ENCODE results near the gene NUDT1.

The NUDT1 gene

DNA sequence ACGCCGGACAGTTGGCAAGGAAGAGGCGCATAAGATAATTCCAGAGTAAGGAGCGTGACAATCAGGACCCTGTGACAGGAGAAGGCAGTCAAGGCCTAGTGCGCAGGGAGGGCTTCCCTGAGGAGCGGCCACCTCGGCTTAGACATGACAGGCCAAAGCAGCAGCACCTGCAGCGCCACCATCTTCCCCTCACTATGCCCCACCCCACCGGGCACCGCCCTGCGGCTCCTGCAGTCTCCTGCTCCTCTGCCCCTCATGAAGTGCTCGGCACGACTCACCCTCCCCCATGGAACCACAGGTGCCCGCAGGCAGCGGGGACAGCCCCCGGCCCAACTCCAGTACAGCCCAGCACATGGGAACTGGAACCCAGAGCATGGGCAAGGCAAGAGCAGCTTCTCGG is 21.1 kb upstream of the NUDT1 start:
- DNase-seq (ENCODE audit: low read depth), result no peak
- no peak overlapping the region for H3K4me3 ChIP-seq (ENCODE audit: control insufficient read depth, low read depth, low read length)
- TF ChIP-seq, protein P1, sequence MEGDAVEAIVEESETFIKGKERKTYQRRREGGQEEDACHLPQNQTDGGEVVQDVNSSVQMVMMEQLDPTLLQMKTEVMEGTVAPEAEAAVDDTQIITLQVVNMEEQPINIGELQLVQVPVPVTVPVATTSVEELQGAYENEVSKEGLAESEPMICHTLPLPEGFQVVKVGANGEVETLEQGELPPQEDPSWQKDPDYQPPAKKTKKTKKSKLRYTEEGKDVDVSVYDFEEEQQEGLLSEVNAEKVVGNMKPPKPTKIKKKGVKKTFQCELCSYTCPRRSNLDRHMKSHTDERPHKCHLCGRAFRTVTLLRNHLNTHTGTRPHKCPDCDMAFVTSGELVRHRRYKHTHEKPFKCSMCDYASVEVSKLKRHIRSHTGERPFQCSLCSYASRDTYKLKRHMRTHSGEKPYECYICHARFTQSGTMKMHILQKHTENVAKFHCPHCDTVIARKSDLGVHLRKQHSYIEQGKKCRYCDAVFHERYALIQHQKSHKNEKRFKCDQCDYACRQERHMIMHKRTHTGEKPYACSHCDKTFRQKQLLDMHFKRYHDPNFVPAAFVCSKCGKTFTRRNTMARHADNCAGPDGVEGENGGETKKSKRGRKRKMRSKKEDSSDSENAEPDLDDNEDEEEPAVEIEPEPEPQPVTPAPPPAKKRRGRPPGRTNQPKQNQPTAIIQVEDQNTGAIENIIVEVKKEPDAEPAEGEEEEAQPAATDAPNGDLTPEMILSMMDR (IDR thresholded peaks at IDR 0.05; ENCODE audit: control insufficient read depth, insufficient read depth, low read depth, low read length, missing control alignments), result no peak

DNA sequence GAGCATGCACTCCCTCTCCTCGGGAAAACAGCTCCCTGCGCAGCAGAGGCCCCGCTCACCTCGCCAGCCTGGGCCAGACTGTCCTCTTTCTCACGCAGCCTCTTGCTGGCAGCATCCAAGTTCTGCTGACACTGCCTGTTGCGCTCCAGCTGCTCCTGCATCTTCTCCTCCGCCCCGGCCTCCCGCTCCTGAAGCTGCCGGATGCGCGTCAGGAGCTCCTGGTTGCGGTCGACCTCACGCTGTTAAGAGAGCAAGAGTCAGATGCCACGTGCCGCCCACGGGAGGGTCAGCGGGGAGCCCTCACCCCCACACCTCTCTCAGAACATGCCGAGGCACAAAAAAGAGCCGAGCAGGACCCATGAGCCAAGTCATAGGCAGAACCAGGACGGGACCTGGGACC is 19.5 kb upstream of the NUDT1 start:
- TF ChIP-seq, protein P1 (IDR thresholded peaks at IDR 0.05; ENCODE audit: control insufficient read depth, insufficient read depth, low read depth, low read length, missing control alignments), result no peak
- no peak overlapping the region for H3K4me3 ChIP-seq (ENCODE audit: control insufficient read depth, low read depth, low read length)
- no peak for DNase-seq (ENCODE audit: low read depth)

DNA sequence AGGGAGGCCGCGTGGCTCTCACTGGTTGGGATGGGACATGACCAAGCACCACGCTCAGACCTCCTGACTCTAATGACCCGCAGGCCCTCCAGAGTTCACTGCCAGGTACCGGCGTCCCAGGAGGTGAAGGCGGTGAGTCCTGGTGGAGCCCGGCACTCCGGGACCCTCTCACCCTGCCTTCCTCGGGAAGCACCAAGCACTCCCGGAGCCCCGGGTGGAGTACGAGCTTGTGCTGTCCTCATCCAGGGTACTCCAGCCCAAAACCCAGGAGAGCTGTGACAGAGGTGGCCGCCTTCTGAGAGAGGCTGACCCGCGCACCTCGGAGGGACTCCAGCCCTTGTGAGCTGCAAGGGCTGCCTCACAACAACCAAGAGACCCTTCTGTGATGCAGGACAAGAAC is 18.7 kb upstream of the NUDT1 start:
- TF ChIP-seq, protein P1 (IDR thresholded peaks at IDR 0.05; ENCODE audit: control insufficient read depth, insufficient read depth, low read depth, low read length, missing control alignments), result no peak
- DNase-seq (ENCODE audit: low read depth), result no peak
- H3K4me3 ChIP-seq (ENCODE audit: control insufficient read depth, low read depth, low read length), result no peak overlapping the region

- TF ChIP-seq, protein P1 (IDR thresholded peaks at IDR 0.05; ENCODE audit: control insufficient read depth, insufficient read depth, low read depth, low read length, missing control alignments), result no peak
- H3K4me3 ChIP-seq (ENCODE audit: control insufficient read depth, low read depth, low read length), result no peak overlapping the region
These were observed 17.5 kb upstream of the NUDT1 start for GRCh38 chr7:2224491-2224928.

GRCh38 chr7:2224934-2225333 is 17.1 kb upstream of the NUDT1 start:
- H3K4me3 ChIP-seq (ENCODE audit: control insufficient read depth, low read depth, low read length), result no peak overlapping the region
- no peak for DNase-seq (ENCODE audit: low read depth)
- TF ChIP-seq, protein P1 (IDR thresholded peaks at IDR 0.05; ENCODE audit: control insufficient read depth, insufficient read depth, low read depth, low read length, missing control alignments), result no peak

More at GRCh38 chr7:2224491-2224928, 17.5 kb upstream of the NUDT1 start:
- no peak for DNase-seq (ENCODE audit: low read depth)

DNA sequence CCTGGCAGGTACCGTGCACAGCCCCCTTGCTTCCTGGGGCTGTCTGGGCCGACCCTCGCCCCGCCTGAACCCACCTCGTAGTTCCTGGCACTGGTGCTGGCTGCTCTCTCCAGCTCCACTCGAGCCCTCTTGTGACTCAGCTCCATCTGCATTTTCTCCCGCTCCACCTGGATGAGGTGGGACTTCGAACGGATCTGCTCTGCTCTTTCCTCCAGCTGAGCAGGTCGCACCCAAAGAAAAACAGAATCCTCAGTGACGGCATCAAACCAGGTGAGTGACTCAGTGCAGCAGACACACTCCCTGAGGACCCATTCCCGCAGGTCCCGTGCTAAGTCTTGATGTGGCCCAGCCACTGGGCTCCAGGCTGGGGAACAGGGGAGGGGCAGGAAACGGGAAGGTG is 16.7 kb upstream of the NUDT1 start:
- H3K4me3 ChIP-seq (ENCODE audit: control insufficient read depth, low read depth, low read length), result no peak overlapping the region
- TF ChIP-seq, protein P1 (IDR thresholded peaks at IDR 0.05; ENCODE audit: control insufficient read depth, insufficient read depth, low read depth, low read length, missing control alignments), result no peak
- no peak for DNase-seq (ENCODE audit: low read depth)

- DNase-seq (ENCODE audit: low read depth), result no peak
- TF ChIP-seq, protein P1 (IDR thresholded peaks at IDR 0.05; ENCODE audit: control insufficient read depth, insufficient read depth, low read depth, low read length, missing control alignments), result no peak
- no peak overlapping the region for H3K4me3 ChIP-seq (ENCODE audit: control insufficient read depth, low read depth, low read length)
These were observed 16.2 kb upstream of the NUDT1 start for GRCh38 chr7:2225830-2226229.

Measured in AG09309 (cell line).